Activated CD4-positive, alpha-beta T cell treated with anti-CD3 and anti-CD28 coated beads, Interleukin-2, amount 10 ng/mL, durations not matched to agents 7 days and 5 days (primary cell): Measurements from ENCODE around the gene POLR1G. TPM values are rescaled to one million over a fixed set of nuclear protein-coding genes. Genes with fewer than 3 reads are reported as not detected.

Experiments used
- CTCF ChIA-PET: fragments of 350-600 bp; sonication (Branson Sonifier 250); formaldehyde crosslinking; loops from one replicate; lab custom pipeline; 2021; ENCODE audit warnings: antibody characterized with exemption; lab: Charles Lee
- POLR2A ChIA-PET: fragments of 350-600 bp; sonication (Branson Sonifier 250); formaldehyde crosslinking; loops from one replicate; lab custom pipeline; 2021; ENCODE audit warnings: antibody characterized with exemption; lab: Charles Lee
- DNase-seq: peaks from one replicate; pipeline ENCODE4 v3.0.0-alpha.2; 2020
- H3K27ac Mint-ChIP-seq: one replicate; pipeline ENCODE4 v1.8.0; 2021; ENCODE audit warnings: mild to moderate bottlenecking, moderate library complexity, mixed read lengths
- H3K27me3 Mint-ChIP-seq: one replicate; pipeline ENCODE4 v1.8.0; 2021; ENCODE audit warnings: mixed read lengths
- H3K36me3 Mint-ChIP-seq: one replicate; pipeline ENCODE4 v1.8.0; 2021; ENCODE audit warnings: low read depth, mixed read lengths
- H3K4me1 Mint-ChIP-seq: one replicate; pipeline ENCODE4 v1.8.0; 2021; ENCODE audit warnings: mixed read lengths
- H3K4me3 Mint-ChIP-seq: one replicate; pipeline ENCODE4 v1.8.0; 2021; ENCODE audit warnings: mild to moderate bottlenecking, moderate library complexity, mixed read lengths
- H3K9me3 Mint-ChIP-seq: one replicate; pipeline ENCODE4 v1.8.0; 2021; ENCODE audit warnings: mixed read lengths
- total RNA-seq, 2 experiments: library from RNA; stranded (reverse); gene quantifications; one replicate each; pipeline ENCODE4 v1.2.3, GENCODE V29; 2021

The POLR1G gene
- total RNA-seq, 2 experiments from 2014 or later, result 7.0 to 7.4 TPM

GRCh38 chr19:45417151-45417550 lies 10.7 kb downstream of the POLR1G start:
- Mint-ChIP-seq H3K27me3 (no peaks in the 10 kb centered on the region), H3K4me3 (no peak overlapping the region), H3K36me3 (peaks cover 45% of the 10 kb centered on the region), H3K4me1 (peaks cover 34% of the 10 kb centered on the region), H3K27ac (no peak overlapping the region), H3K9me3 (no peaks in the 10 kb centered on the region)
- DNase-seq, result no peak
- ChIA-PET CTCF (interaction anchor here (1.4 to 1.6 kb wide), 2 partner anchors 10 to 15 kb away, joined by 3 to 4 read pairs; no protein-coding TSS in a partner anchor), POLR2A (no interaction called here)

GRCh38 chr19:45418802-45419201 lies 12.4 kb downstream of the POLR1G start:
- H3K4me1 Mint-ChIP-seq, result peaks cover 48% of the 10 kb centered on the region
- no peak for DNase-seq
- H3K36me3 Mint-ChIP-seq, result peaks cover 38% of the 10 kb centered on the region
- CTCF ChIA-PET, result interaction anchor here (1.0 to 1.1 kb wide), 2 partner anchors 19 to 21 kb away, joined by 3 read pairs; no protein-coding TSS in a partner anchor
- H3K27ac Mint-ChIP-seq, result peak overlapping the region; percentile 84
- POLR2A ChIA-PET, result no interaction called here
- no peak overlapping the region for H3K4me3 Mint-ChIP-seq
- H3K9me3 Mint-ChIP-seq, result no peaks in the 10 kb centered on the region
- H3K27me3 Mint-ChIP-seq, result no peaks in the 10 kb centered on the region

- Mint-ChIP-seq H3K36me3 (peaks cover 32% of the 10 kb centered on the region), H3K27ac (peak overlapping the region; percentile 84), H3K9me3 (no peaks in the 10 kb centered on the region), H3K4me1 (peaks cover 54% of the 10 kb centered on the region), H3K27me3 (no peaks in the 10 kb centered on the region), H3K4me3 (peak overlapping the region; percentile 30)
- DNase-seq, result peak; percentile 38
- CTCF ChIA-PET, result interaction anchor here (0.5 to 1.1 kb wide), 3 partner anchors 18 to 261 kb away, joined by 3 to 4 read pairs (median 3); no protein-coding TSS in a partner anchor
- POLR2A ChIA-PET, result no interaction called here
Measured at GRCh38 chr19:45419396-45419795, 13.0 kb downstream of the POLR1G start.

- H3K27ac Mint-ChIP-seq, result peak overlapping the region; percentile 76
- ChIA-PET POLR2A (no interaction called here), CTCF (interaction anchor here (0.5 to 1.1 kb wide), 4 partner anchors 18 to 261 kb away, joined by 3 to 5 read pairs (median 4); no protein-coding TSS in a partner anchor)
- H3K36me3 Mint-ChIP-seq, result peaks cover 30% of the 10 kb centered on the region
- H3K27me3 Mint-ChIP-seq, result no peaks in the 10 kb centered on the region
- H3K9me3 Mint-ChIP-seq, result no peaks in the 10 kb centered on the region
- no peak for DNase-seq
- H3K4me3 Mint-ChIP-seq, result no peak overlapping the region
- peaks cover 57% of the 10 kb centered on the region for H3K4me1 Mint-ChIP-seq
Measured at GRCh38 chr19:45419895-45420294, 13.5 kb downstream of the POLR1G start.

- H3K4me1 Mint-ChIP-seq, result peaks cover 57% of the 10 kb centered on the region
- no peak overlapping the region for H3K4me3 Mint-ChIP-seq
- DNase-seq, result no peak
- peaks cover 30% of the 10 kb centered on the region for H3K36me3 Mint-ChIP-seq
- H3K9me3 Mint-ChIP-seq, result no peaks in the 10 kb centered on the region
- CTCF ChIA-PET, result interaction anchor here (0.6 kb wide), 2 partner anchors 71 to 272 kb away, joined by 3 to 5 read pairs; no protein-coding TSS in a partner anchor
- H3K27me3 Mint-ChIP-seq, result no peaks in the 10 kb centered on the region
- POLR2A ChIA-PET, result no interaction called here
- H3K27ac Mint-ChIP-seq, result peak overlapping the region; percentile 83
Measured at GRCh38 chr19:45420356-45420755, 13.9 kb downstream of the POLR1G start.

GRCh38 chr19:45420871-45421270 lies 14.4 kb downstream of the POLR1G start:
- ChIA-PET POLR2A (no interaction called here), CTCF (interaction anchor here (0.6 to 1.4 kb wide), 4 partner anchors 18 to 271 kb away, joined by 3 to 5 read pairs (median 4); no protein-coding TSS in a partner anchor)
- Mint-ChIP-seq H3K9me3 (no peaks in the 10 kb centered on the region), H3K4me1 (peaks cover 61% of the 10 kb centered on the region), H3K4me3 (no peak overlapping the region), H3K36me3 (peaks cover 28% of the 10 kb centered on the region), H3K27ac (peak overlapping the region; percentile 83), H3K27me3 (no peaks in the 10 kb centered on the region)
- DNase-seq, result no peak

- Mint-ChIP-seq H3K4me1 (peaks cover 63% of the 10 kb centered on the region), H3K27ac (peak overlapping the region; percentile 10), H3K36me3 (peaks cover 23% of the 10 kb centered on the region), H3K9me3 (no peaks in the 10 kb centered on the region), H3K27me3 (no peaks in the 10 kb centered on the region), H3K4me3 (peak overlapping the region; percentile 52)
- DNase-seq, result no peak
- CTCF ChIA-PET, result interaction anchor here (0.8 to 1.4 kb wide), 4 partner anchors 17 to 106 kb away, joined by 3 to 5 read pairs (median 4); no protein-coding TSS in a partner anchor
- POLR2A ChIA-PET, result no interaction called here
Measured at GRCh38 chr19:45421947-45422498, 15.6 kb downstream of the POLR1G start.

GRCh38 chr19:45423033-45423588 lies 16.7 kb downstream of the POLR1G start:
- H3K4me3 Mint-ChIP-seq, result peak overlapping the region; percentile 85
- CTCF ChIA-PET, result interaction anchor here (1.0 to 4.6 kb wide), 3 partner anchors 8 to 62 kb away, joined by 3 to 24 read pairs (median 16); no protein-coding TSS in a partner anchor
- DNase-seq, result no peak
- peaks cover 16% of the 10 kb centered on the region for H3K36me3 Mint-ChIP-seq
- H3K9me3 Mint-ChIP-seq, result no peaks in the 10 kb centered on the region
- H3K27me3 Mint-ChIP-seq, result peaks cover 4% of the 10 kb centered on the region
- H3K4me1 Mint-ChIP-seq, result peaks cover 66% of the 10 kb centered on the region
- peak overlapping the region; percentile 86 for H3K27ac Mint-ChIP-seq
- POLR2A ChIA-PET, result no interaction called here

- Mint-ChIP-seq H3K27me3 (peaks cover 7% of the 10 kb centered on the region), H3K9me3 (no peaks in the 10 kb centered on the region), H3K4me3 (peak within 1 kb of the TSS; percentile 85), H3K4me1 (peaks cover 65% of the 10 kb centered on the region), H3K36me3 (peaks cover 14% of the 10 kb centered on the region), H3K27ac (peak within 1 kb of the TSS; percentile 86)
- ChIA-PET CTCF (interaction anchor here (0.6 to 4.6 kb wide), 8 partner anchors 7 to 135 kb away, joined by 3 to 24 read pairs (median 3); partner anchors contain the start of gene FOSB), POLR2A (no interaction called here)
- peak; percentile 89 for DNase-seq
Measured at GRCh38 chr19:45423589-45424190, 17.2 kb downstream of the POLR1G start, which contains the start of gene ERCC1. Gene ERCC1, minus strand, starts transcription at chr19:45423917. Its CDS starts 543 bp downstream, at chr19:45423374.

- Mint-ChIP-seq H3K36me3 (peaks cover 10% of the 10 kb centered on the region), H3K4me3 (peak overlapping the region; percentile 85), H3K4me1 (peaks cover 60% of the 10 kb centered on the region), H3K27ac (peak overlapping the region; percentile 86), H3K9me3 (no peaks in the 10 kb centered on the region), H3K27me3 (peaks cover 13% of the 10 kb centered on the region)
- CTCF ChIA-PET, result interaction anchor here (0.6 to 4.6 kb wide), 9 partner anchors 8 to 1993 kb away, joined by 3 to 24 read pairs (median 3); partner anchors contain the start of gene FOSB
- peak; percentile 25 for DNase-seq
- POLR2A ChIA-PET, result no interaction called here
Measured at GRCh38 chr19:45424191-45425058, 18.0 kb downstream of the POLR1G start.

GRCh38 chr19:45428384-45429231 lies 22.2 kb downstream of the POLR1G start:
- CTCF ChIA-PET, result interaction anchor here (0.6 to 5.0 kb wide), 7 partner anchors 11 to 684 kb away, joined by 3 to 31 read pairs (median 5); no protein-coding TSS in a partner anchor
- no peak overlapping the region for H3K27ac Mint-ChIP-seq

More at GRCh38 chr19:45428384-45429231, 22.2 kb downstream of the POLR1G start:
- Mint-ChIP-seq H3K4me1 (peaks cover 29% of the 10 kb centered on the region), H3K36me3 (peaks cover 2% of the 10 kb centered on the region), H3K9me3 (no peaks in the 10 kb centered on the region), H3K27me3 (peaks cover 23% of the 10 kb centered on the region), H3K4me3 (peak overlapping the region; percentile 58)
- POLR2A ChIA-PET, result no interaction called here
- DNase-seq, result no peak
